SHP77 (cell line): ENCODE measurements around the gene DCX.

Experiments used
- DNase-seq, 2 experiments: peaks; one replicate each; lab custom pipeline; 2025; lab: John Stamatoyannopoulos, UW

Gene DCX

DNA sequence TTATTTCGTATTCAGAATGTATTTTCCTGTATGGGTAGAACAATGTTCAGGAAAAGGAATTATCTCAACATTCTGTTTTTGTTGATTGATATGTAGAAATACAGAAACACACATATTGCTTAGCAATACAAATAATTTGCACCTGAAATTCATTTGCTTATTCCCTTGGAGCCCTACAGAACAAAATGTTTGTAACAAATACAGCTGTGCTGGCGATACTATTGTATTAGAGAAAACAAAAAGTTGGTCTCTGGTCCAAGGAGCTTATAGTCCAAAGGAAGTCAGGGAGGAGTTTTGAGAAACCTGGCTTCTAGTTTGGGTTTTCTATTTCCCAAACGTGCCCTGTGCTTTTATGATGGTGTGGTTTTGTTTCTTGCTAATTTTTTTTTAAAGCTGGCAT is 104.0 kb downstream of the DCX start:
- DNase-seq: no peak

GRCh38 chrX:111302284-111302683 is 109.7 kb downstream of the DCX start:
- DNase-seq: no peak

DNA sequence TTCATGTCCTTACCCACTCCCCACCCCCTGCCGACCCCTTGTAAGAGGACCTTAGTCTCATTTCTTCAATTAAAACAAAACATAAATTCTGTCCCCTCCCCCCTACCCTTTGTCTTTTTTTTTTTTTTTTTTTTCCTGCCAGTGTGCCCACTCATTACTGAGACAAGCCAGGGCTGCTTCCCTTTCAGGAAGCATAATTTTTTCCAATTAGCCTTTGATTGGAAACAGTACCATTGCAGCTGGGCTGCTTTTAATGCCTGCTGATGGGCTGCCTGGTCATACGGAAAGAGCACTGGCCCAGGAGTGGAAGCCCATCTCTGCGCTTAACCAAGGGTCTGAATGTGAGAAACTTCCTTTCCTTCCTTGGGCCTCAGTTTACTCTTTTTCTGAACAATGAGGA is 123.2 kb downstream of the DCX start:
- DNase-seq: no peak

DNA sequence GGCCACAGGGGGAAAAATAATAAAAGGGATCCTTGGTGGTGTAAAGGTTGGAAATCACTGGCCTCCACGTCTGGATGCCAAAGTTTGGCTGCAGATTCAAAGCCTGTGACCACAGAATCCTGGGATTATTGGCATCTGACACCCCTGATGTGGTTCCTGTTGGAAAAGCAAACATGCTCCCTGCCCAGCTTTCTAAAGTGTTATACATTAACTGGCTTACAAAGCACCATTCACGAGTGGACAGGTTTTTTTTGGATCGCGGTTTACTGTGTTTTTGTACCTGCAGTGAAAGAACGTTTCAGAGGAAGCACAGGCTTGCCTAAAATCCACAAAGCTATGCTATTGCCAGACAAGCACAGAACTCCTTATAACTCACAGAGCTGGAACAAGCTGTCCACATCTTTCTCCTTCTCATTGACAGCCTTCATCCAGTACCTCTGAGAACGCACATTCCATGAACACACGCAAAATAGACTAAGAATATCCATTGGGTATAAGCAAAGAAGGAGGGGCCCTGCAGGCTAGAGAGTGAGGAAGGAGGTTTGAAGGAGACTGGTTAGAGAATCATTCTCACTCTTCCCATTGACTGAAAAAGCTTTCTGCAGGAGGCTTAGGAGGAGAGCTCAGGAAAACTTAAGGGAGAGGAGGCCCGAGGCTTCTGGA is 127.2 kb downstream of the DCX start:
- DNase-seq: no peak

- no peak for DNase-seq
Measured at GRCh38 chrX:111283446-111283845, 128.5 kb downstream of the DCX start.

DNA sequence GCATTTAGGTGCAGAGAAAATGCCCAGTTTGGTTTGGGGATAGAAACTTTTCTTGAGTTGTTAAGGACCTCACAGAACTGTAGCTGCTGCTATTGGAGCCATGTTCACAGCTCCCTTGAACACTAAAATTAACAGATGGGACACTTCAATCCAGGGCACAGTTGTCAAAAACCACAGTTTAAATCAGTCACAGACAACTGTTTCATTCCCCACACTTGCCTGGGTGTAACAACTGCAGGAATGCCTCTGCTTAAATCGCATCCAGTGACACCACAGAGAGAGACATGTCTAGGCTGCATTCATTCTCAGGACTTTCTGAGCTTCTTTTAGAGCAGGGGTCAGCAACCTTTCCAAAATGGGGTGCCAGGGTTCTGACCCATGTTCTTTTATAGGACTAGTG is 129.0 kb downstream of the DCX start:
- no peak for DNase-seq

DNA sequence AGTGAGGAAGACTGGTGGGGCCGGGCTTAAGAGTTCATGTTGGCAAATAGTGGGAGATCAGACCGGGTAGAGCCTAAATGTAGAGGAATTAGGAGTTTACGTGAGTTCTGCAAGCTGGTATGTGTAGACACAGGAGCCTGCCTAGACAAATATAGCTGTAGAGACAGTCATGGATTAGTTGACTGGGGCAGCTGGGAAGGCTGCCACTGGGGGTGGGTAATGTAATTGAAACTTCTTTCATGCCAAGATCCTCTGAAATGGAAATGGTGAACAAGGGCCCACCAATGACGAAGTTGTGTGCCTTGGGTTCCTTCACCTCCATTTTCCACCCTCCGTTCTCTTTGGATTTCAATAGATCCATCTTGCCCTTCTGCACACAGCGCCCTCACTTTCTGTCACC is 129.9 kb downstream of the DCX start:
- DNase-seq: no peak

GRCh38 chrX:111270339-111270738 is 141.7 kb downstream of the DCX start, which contains the start of gene CAPN6:
TSS of gene CAPN6 (minus strand) at chrX:111270483. CDS start at chrX:111263936, 6,547 bp downstream.
- DNase-seq: no peak

DNA sequence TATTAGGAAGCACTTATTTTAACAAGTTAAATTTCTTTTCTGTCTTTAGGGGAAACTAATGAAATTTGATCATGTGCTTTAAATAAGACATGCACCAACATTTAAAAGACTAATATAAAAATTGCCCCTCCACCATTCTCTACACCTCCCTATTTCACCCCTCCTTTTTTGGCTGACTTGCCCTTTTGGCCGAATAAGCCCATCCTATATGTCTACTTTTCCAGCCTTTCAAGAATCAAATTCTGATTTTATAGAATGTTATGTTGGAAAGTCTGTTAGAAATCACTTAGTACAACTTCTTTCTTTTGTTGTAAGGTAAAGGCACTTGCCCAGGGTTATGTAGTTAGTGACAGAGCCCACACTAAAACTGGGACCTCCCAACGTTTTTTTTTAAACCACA is 143.5 kb downstream of the DCX start:
- DNase-seq: no peak

DNA sequence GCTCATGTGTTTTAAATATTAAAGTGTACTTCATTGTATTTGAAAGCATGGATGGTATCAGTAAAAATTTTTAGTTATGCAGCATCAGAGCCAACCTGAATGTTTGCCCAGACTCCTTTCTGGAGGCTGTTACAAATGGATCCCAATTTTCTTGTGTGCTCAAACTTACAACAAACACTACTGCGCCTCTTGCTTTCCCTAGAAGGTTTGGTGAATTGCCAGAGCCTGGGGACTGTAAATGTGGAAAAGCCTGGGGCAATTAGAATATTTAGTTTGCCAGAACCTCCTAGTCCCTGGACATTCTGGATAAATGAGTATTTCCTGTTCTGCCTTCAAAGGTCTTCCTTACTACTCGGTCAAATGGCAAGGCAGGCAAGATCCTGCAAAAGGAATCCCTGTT is 146.5 kb downstream of the DCX start:
- DNase-seq: no peak

DNA sequence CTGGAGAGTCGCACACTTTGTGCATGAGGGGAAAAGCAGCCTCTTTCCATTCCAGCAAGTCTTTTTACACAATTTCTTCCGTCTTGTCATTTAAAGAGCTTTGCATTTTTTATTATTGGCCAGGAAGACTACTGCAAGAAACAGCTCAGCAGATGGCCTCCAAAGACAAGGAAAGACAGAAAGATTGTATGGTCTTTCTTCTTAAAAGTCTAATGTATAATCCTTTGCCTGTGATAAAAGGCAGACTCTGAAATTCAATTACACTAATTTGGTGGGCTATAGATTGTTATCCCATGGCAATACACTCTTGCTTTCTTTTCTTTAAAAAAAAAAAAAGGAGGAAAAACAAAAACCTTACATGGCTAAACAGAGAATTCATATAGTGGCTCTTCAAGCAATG is 147.6 kb downstream of the DCX start:
- DNase-seq: no peak

- no peak for DNase-seq
Measured at GRCh38 chrX:111262086-111262485, 149.9 kb downstream of the DCX start.

DNA sequence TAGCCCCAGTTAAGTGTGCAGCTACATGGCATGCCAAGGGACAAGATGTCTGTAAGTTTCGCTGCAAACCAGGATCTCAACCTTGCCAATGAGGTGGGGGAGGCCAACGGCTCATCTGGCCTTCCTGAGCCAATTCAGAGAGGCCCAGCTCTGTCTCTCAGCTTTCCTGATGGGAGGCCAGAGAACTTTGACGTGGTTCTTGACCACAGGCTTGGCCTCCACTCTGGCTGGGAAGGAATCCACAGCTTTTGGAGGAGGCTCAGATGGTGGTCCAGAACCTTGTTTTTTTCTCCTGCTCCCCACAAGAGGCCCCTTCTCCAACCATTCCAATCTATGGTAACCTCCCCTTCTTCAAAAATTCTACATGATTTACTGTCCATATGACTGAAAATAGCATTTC is 151.5 kb downstream of the DCX start:
- no peak for DNase-seq

- no peak for DNase-seq
Measured at GRCh38 chrX:111259559-111259958, 152.4 kb downstream of the DCX start.

- DNase-seq: no peak
Measured at GRCh38 chrX:111257733-111258132, 154.3 kb downstream of the DCX start.

- no peak for DNase-seq
Measured at GRCh38 chrX:111254896-111255693, 156.9 kb downstream of the DCX start.

DNA sequence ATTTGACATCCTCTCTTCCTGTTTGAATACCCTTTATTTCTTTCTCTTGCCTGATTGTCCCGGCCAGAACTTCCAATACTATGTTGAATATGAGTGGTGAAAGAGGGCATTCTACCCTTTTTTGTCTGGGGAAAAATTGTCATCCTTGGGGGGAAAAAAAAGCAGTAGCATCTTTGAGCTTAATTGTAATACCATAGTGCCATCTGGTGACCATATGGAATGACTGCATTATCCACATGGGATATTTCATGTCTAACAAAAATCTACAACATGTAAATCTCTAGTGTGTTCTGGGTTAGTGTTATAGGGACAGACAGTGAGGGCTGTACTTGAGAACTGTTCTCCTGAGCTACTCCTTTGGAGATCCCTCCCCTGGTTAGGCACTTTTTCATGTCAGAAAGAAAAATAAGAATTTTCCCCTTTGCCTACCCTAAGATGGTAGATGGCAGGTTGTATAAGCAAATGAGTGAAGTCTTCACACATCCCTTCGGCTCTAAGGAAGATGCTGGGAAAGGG is 167.7 kb downstream of the DCX start:
- no peak for DNase-seq
